Measurements from ENCODE around the gene UNG.

GRCh38 chr12:109144224-109144623, 46.8 kb downstream of the UNG start:
- TF ChIP-seq EHMT2 (IDR thresholded peaks at IDR 0.05) (no peak), TCF7L2 (IDR thresholded peaks at IDR 0.05; ENCODE audit: low read depth, low read length) (no peak), CTCF (IDR thresholded peaks at IDR 0.05 in 2 of 3, conservative IDR thresholded peaks at IDR 0.05 in 1 of 3; ENCODE audit: insufficient read depth in 2 of 3, low read depth in 1 of 3, low read length in 3 of 3) (no peak), PHF8 (IDR thresholded peaks at IDR 0.05; ENCODE audit: borderline replicate concordance, low read length) (no peak), CHD4 (IDR thresholded peaks at IDR 0.05; ENCODE audit: insufficient read depth, insufficient replicate concordance, low read depth, low read length, poor library complexity, severe bottlenecking) (no peak), NFE2 (IDR thresholded peaks at IDR 0.05; ENCODE audit: low read depth) (no peak), PRPF4 (IDR thresholded peaks at IDR 0.05; ENCODE audit: insufficient read depth, low read depth, low read length, poor library complexity, severe bottlenecking) (no peak), KAT8 (IDR thresholded peaks at IDR 0.05; ENCODE audit: low read depth) (no peak)

Data from K562 (cell line).